ENCODE results near the gene FADS1.

Gene FADS1

DNA sequence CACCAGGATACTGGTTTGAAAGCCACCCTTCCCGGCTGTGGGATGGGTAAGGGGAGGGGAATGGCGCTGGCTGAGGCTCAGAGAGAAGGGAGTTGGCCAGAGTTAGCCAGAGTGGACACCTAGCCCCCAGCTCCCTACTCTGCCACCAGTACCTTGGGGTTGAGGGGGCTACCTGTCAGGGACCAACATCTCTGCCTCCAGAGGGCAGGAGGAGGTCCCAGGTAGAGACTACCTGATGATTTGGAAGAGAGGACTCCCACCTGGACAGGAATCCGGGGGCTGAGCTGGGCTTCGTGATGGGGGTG, 60.7 kb downstream of the FADS1 start:
- no peak for DNase-seq

DNA sequence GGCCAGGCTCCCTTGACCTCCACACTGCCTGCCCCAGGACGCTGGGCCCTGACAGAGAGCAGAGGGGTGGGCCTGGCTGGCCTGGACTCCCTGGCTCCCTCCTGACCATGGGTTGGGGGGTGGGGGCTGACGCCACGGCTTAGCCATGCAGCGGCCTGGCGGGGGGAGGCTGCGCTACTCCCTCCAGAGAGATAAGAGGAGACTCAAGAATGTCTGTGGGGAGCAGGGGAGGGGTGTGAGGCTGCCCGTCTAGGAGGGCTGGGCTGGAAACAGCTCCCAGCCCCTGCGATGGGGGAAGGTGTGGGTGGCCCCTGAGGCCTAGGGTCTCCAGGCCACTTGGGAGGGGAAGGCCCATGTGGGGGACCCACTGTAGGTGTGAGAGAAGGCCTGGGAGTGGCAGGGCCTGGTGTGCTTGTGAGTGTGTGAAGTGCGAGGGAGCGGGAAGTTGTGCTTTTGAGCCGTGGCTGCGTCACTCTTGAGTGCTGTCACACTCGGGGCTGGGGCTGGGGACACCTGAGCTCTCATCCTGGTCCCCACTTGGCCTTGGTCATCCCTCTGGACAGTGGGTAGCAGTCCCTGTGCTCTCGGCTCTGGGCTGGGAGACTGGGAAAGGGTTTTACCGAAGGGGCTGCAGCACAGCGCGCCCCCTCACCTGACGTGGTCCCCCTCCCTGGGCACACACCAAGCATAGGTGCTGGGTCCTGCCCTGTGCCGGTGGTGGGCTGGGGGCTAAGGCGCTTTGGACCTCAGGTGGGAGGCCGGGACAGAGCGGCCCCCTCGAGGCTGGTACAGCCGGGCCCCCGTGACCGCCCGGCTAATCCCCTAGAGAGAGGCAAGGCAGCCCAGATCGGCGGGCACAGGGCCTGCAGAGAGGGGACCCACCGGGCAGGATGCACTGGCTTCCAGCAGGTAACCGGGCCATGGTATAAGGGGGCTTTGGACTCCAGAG, 62.0 kb downstream of the FADS1 start:
- no peak for DNase-seq

DNA sequence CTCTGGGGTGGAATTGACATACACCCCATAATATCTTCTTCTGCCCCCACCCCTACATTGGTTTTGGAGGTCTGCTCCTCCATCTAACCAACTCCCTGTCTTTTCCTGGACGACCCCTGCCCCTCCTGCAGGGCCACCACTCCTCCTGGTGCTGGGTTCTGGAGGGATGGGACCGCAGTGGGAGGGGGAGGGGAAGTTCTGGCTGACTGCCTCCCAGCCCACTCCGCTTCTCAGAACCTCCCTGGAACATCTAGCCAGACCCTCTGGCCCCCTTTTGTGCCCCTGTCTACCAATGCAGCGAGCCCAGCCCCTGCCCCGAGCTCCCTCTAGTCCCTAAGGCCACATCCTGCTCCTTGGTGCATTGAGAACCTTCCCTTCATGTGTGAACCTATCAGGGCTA, 63.1 kb downstream of the FADS1 start:
- no peak for DNase-seq

DNA sequence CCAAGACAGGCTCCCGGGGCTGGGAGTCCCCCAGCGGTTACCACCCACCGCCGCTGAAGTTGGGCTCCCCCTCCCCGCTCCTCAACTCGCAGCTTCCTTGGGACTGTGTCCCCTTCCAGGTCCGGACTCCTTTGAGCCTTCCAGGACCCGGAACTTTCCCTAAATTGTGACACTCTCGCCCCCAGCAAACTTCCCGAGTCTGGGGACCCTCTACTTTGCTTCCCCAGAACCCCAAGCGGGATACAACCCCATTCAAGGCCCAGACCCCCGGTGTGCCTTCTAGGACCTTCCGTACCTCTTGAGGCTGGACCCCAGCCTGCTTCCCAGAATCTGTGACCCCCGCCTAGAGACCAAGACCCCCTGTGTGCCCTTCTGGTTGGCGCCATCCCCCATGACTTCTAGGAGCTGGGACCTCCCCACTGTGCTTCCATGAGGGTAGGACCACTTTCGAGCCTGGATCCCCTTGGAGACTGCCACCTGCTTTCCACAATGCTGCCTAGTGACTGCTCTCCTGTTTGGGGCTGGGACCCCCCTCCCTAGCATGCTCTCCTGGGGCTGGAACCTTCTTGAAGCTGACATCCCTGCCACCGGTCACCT, 63.8 kb downstream of the FADS1 start:
- DNase-seq = no peak

DNA sequence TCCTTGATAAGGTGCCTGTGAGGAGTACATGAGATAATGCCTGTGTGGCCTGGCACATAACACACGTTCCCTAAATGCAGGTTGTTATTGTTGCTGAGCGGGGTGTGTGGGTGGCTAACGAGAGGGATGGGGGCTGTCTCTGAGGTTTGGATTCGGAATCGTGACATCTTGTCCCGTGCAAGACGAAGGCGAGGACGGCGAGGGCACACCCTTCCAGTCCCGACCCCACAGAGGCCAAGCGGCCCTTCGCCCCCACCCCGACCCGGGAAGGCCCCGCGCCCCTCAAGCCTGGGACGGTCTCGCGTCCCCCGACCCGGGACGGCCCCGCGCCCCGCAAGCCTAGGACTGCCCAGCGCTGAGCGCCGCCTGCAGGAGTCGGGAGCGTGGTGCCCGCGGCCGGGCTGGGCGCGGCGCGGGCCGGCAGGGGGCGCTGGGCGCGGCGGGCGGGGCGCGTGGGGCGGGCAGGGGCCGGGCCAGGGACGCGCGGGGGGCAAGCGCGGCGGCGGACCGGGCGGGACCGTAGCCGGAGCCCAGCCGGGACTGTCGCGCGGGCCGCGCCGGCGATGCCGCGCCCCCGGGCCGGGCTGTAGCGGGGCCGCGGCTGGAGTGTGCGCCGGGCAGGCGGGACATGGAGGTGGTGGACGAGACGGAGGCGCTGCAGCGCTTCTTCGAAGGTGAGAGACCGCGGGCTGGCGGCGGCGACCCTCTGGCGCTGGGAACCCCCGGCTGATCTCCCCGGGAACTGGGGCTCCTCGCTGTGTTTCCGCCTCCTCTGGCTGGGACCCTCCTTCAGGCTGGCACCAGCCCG, 64.5 kb downstream of the FADS1 start, which contains the start of gene MYRF:
Gene MYRF (plus strand): TSS at position 520 of the 808 bp plus-strand sequence. CDS start 109 bp downstream, at position 629.
- peak; percentile 86 for DNase-seq

DNA sequence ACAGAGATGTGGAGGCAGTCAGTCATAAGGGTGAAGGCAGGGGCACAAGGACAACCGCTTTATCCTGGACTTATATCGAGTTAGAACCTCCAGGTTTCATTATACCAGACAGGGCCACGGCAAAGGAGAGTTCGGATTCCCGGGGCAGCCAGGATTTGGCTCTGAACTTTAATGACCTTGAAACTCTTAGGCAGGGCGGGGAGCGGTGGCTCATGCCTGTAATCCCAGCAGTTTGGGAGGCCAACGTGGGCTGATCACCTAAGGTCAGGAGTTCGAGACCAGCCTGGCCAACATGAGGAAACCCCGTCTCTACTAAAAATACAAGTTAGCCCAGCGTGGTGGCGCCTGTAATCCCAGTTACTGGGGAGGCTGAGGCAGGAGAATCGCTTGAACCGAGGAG, 65.4 kb downstream of the FADS1 start:
- no peak for DNase-seq

DNA sequence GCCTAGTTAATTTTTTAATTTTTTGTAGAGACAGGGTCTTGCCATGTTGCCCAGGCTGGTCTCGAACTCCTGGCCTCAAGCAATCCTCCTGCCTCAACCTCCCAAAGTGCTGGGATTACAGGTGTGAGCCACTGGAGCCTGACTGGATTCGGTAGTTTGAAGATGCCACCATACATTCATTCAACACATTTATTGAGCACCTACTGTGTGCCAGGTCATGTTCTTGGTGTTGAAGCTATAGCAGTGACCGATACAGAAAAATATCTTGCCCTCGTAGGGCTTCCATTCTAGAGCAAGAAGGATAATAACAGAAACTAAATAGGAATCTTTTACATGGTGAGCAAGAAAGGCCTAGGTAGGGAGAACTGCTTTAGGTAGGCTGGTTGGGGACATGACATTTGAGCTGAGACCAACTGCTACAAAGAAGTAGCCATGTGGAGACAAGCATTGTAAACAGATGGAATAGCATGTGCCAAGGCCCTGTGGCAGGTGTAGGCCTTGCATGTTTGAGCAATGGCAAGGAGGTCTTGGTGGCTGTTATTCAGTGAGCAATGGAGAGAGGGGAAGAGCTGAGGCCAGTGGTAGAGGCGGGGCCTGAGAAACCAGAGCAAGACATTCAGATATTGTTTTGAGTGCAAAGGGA, 66.1 kb downstream of the FADS1 start:
- no peak for DNase-seq

Data from activated CD8-positive, alpha-beta memory T cell treated with anti-CD3 and anti-CD28 coated beads, Interleukin-2, amount 50 U/mL, for 48 hours (primary cell).